Occipital lobe (tissue), 2 donors: Measurements from ENCODE around the gene SOD1. TPM values are rescaled to one million over a fixed set of nuclear protein-coding genes. Genes with fewer than 3 reads are reported as not detected.

Source experiments
- small RNA-seq: library from RNA; depleted of rRNA; stranded (forward); fragments of <200 nt; gene quantifications from one replicate; pipeline ENCODE3, GENCODE V24; 2014
- total RNA-seq: library from RNA; depleted of rRNA; stranded (reverse); fragments of >200 nt; gene quantifications from one replicate; pipeline ENCODE4 v1.2.3, GENCODE V29; 2014

Gene SOD1
- total RNA-seq, 1 donor from 2014 or later: 78.0 TPM

Small RNA genes lying within 50 kb of the gene (small RNA-seq; reads per million reads assigned to genes)
- not detected for gene RF01241

Other genes starting within 250 kb of the SOD1 start
- gene SCAF4, start 72.4 kb downstream of the SOD1 start, total RNA-seq: 5.5 TPM
- 9.4 TPM for gene HUNK, start 213.3 kb downstream of the SOD1 start, total RNA-seq